Neuronal stem cell (in vitro differentiated cells): ENCODE data around the gene MEF2C.
"Not testable (repeated sequence)": the region's sequence is repeated elsewhere in the genome, so short reads cannot be mapped to it uniquely, and the experiment has no call there.

Source experiments
- DNase-seq: peaks from one replicate; pipeline ENCODE4 v3.0.0-alpha.2; 2013; ENCODE audit warnings: low spot score
- H2AFZ ChIP-seq: one replicate; pipeline ENCODE4 v1.6.1; 2013; ENCODE audit warnings: mild to moderate bottlenecking, low read length, inconsistent platforms
- H2AK5ac ChIP-seq: 2 replicates; pipeline ENCODE4 v1.6.1; 2013; ENCODE audit warnings: low read depth, mild to moderate bottlenecking, inconsistent platforms, low read length, moderate library complexity, mixed read lengths
- H2BK120ac ChIP-seq: 2 replicates; pipeline ENCODE4 v1.6.1; 2013; ENCODE audit warnings: low read depth, mild to moderate bottlenecking, inconsistent platforms, low read length, moderate library complexity, mixed read lengths
- H2BK12ac ChIP-seq: one replicate; pipeline ENCODE4 v1.6.1; 2013; ENCODE audit warnings: low read length, inconsistent platforms
- H2BK15ac ChIP-seq: 2 replicates; pipeline ENCODE4 v1.6.1; 2013; ENCODE audit warnings: mild to moderate bottlenecking, low read length, inconsistent platforms, mixed read lengths
- H2BK5ac ChIP-seq: one replicate; pipeline ENCODE4 v1.6.1; 2013; ENCODE audit warnings: inconsistent platforms, mild to moderate bottlenecking, low read length, moderate library complexity
- H3K14ac ChIP-seq: one replicate; pipeline ENCODE4 v1.6.1; 2013; ENCODE audit warnings: low read length, inconsistent platforms
- H3K18ac ChIP-seq: 2 replicates; pipeline ENCODE4 v1.6.1; 2013; ENCODE audit warnings: low read length, inconsistent platforms
- H3K23ac ChIP-seq: 2 replicates; pipeline ENCODE4 v1.6.1; 2013; ENCODE audit warnings: low read depth, mild to moderate bottlenecking, mixed read lengths, low read length, inconsistent platforms; ENCODE audit not compliant: poor library complexity
- H3K27ac ChIP-seq: replicated peaks from 3 replicates; pipeline ENCODE4 v1.5.1; 2013; ENCODE audit warnings: low read length, inconsistent platforms
- H3K27me3 ChIP-seq, 3 experiments: 2 replicates each; pipeline ENCODE4 v1.6.1; 2013; ENCODE audit warnings: low read length in 3 of 3, mild to moderate bottlenecking in 2 of 3, inconsistent platforms in 1 of 3, low read depth in 1 of 3, mixed read lengths in 1 of 3, moderate library complexity in 1 of 3; ENCODE audit not compliant: control insufficient read depth in 3 of 3, insufficient read depth in 3 of 3
- H3K36me3 ChIP-seq, 2 donors: replicated peaks in 1 of 2; 2 replicates each; pipeline ENCODE4 v1.6.1; 2013; ENCODE audit warnings: low read length in 2 of 2; ENCODE audit not compliant: control insufficient read depth in 2 of 2, insufficient read depth in 2 of 2
- H3K4ac ChIP-seq: 2 replicates; pipeline ENCODE4 v1.6.1; 2013; ENCODE audit warnings: inconsistent platforms, mild to moderate bottlenecking, low read length, moderate library complexity
- H3K4me1 ChIP-seq, 2 donors: 1 replicate in 1 of 2; 2 replicates in 1 of 2; pipeline ENCODE4 v1.6.1; 2013; ENCODE audit warnings: low read length in 2 of 2, low read depth in 1 of 2; ENCODE audit not compliant: control insufficient read depth in 2 of 2, insufficient read depth in 1 of 2
- H3K4me2 ChIP-seq: one replicate; pipeline ENCODE4 v1.6.1; 2013; ENCODE audit warnings: mild to moderate bottlenecking, low read length, inconsistent platforms; ENCODE audit not compliant: insufficient read depth, poor library complexity, severe bottlenecking
- H3K4me3 ChIP-seq, 2 donors: 2 replicates each; pipeline ENCODE4 v1.5.1; 2013; ENCODE audit warnings: low read length in 2 of 2, mild to moderate bottlenecking in 2 of 2, inconsistent platforms in 1 of 2, moderate library complexity in 1 of 2
- H3K79me1 ChIP-seq: one replicate; pipeline ENCODE4 v1.6.1; 2013; ENCODE audit warnings: low read depth, mild to moderate bottlenecking, inconsistent platforms, low read length, moderate library complexity
- H3K9ac ChIP-seq: one replicate; pipeline ENCODE4 v1.6.1; 2013; ENCODE audit warnings: mild to moderate bottlenecking, low read depth, low read length, inconsistent platforms; ENCODE audit not compliant: poor library complexity
- H3K9me3 ChIP-seq, 2 donors: replicated peaks in 1 of 2; 2 replicates each; pipeline versions ENCODE3 to v1.6.1; 2013; ENCODE audit warnings: low read length in 2 of 2, mild to moderate bottlenecking in 2 of 2, inconsistent platforms in 1 of 2, low read depth in 1 of 2, mixed read lengths in 1 of 2, moderate library complexity in 1 of 2; ENCODE audit not compliant: control insufficient read depth in 2 of 2, insufficient read depth in 1 of 2
- H4K8ac ChIP-seq: one replicate; pipeline ENCODE4 v1.6.1; 2013; ENCODE audit warnings: low read depth, mild to moderate bottlenecking, inconsistent platforms, low read length, moderate library complexity
- H4K91ac ChIP-seq: one replicate; pipeline ENCODE4 v1.6.1; 2013; ENCODE audit warnings: low read length, low read depth, mild to moderate bottlenecking, inconsistent platforms; ENCODE audit not compliant: poor library complexity
- WGBS, 2 donors: extraction: QIAGEN DNeasy Blood & Tissue Kit; methylation state at CpG; one replicate each; pipeline ENCODE4 v1.1.7; 2013; ENCODE audit warnings: missing lambda C conversion rate in 2 of 2, mixed read lengths in 1 of 2; ENCODE audit not compliant: insufficient read length in 2 of 2, insufficient replicate concordance in 1 of 2; ENCODE audit errors: extremely low coverage in 2 of 2; 5-methylcytosine and 5-hydroxymethylcytosine counted together

Gene MEF2C

DNA sequence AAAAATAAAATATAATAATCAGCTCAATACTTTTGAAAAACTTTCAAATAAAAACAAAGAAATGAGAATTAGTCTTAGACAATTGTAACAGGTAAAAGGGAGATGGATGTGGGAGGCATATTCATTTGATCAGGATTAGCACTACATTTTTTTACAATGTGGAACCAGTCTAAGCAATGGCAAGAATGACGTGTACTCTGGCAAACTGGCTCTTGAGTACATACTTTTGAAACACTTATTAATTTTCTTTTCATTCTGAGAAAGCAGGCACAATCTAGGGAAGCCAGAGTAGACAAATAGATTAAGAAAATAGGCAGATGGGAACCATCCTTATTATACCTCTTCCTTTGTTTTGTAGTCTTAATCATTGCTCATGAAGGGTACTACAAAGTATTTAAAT lies 79.7 kb downstream of the MEF2C start:
- Histone ChIP-seq H3K27ac (no peak overlapping the region), H4K91ac (no peak overlapping the region), H2AK5ac (no peak overlapping the region), H2BK120ac (no peak overlapping the region), H2BK12ac (no peak overlapping the region), H3K4me1 (peaks cover 3 to 7% of the 10 kb centered on the region in 2 donors), H3K27me3 (no peaks in the 10 kb centered on the region), H3K9ac (no peak overlapping the region), H3K23ac (no peak overlapping the region), H3K4me3 (no peak overlapping the region), H3K79me1 (no peaks in the 10 kb centered on the region), H2BK5ac (no peak overlapping the region), H2BK15ac (no peak overlapping the region), H3K9me3 (no peaks in the 10 kb centered on the region), H3K4ac (no peak overlapping the region), H4K8ac (no peak overlapping the region), H3K14ac (no peak overlapping the region), H3K18ac (no peak overlapping the region), H3K36me3 (no peaks in the 10 kb centered on the region), H3K4me2 (no peak overlapping the region), H2AFZ (no peak overlapping the region)
- DNase-seq = no peak
- WGBS, 2 donors = no CpG with 5 or more reads among the region's 1 CpG

DNA sequence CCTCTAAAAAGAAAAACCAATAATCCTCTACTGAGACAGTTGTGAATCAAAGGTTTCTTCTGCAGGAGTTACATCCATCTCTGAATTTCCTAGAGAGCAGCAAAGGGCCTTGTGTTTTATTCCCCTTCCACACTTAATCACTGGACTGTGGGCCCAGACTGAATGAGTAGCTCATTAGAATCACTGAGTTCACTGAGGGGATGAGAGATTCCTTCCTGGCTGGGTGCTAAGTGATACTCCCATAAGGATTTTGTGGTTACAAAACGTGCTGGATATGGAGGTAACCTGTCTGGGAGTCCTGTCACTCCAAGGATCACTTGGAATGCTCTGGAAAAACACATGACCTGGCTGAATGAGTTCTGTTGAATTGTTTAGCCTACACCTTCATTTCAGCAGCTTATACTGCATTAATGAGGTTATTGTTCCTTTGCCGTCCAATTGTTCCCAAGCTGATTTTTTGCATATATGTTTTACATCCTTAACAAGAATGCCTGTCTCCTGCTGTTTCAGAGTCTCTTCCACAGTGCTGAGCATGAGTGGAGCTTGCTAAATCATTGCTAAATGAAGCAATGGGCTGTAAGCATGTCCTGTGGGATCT lies 82.9 kb downstream of the MEF2C start:
- no peak overlapping the region for H2BK15ac ChIP-seq
- no CpG with 5 or more reads among the region's 2 CpGs for WGBS, 2 donors
- no peak overlapping the region for H3K4me3 ChIP-seq
- no peak overlapping the region for H3K14ac ChIP-seq
- no peak overlapping the region for H2AK5ac ChIP-seq
- no peak overlapping the region for H3K4ac ChIP-seq
- no peaks in the 10 kb centered on the region for H3K27me3 ChIP-seq
- H3K18ac ChIP-seq = no peak overlapping the region
- H2BK120ac ChIP-seq = no peak overlapping the region
- H4K91ac ChIP-seq = no peak overlapping the region
- no peak overlapping the region for H3K9ac ChIP-seq
- peaks cover 3 to 7% of the 10 kb centered on the region in 2 donors for H3K4me1 ChIP-seq
- H3K27ac ChIP-seq = no peak overlapping the region
- no peak overlapping the region for H3K23ac ChIP-seq
- H3K9me3 ChIP-seq = no peaks in the 10 kb centered on the region
- H2BK5ac ChIP-seq = no peak overlapping the region
- H3K79me1 ChIP-seq = no peaks in the 10 kb centered on the region
- H2BK12ac ChIP-seq = no peak overlapping the region
- peak overlapping the region; percentile 39 for H2AFZ ChIP-seq
- H3K4me2 ChIP-seq = no peak overlapping the region
- H3K36me3 ChIP-seq = no peaks in the 10 kb centered on the region
- DNase-seq = no peak
- H4K8ac ChIP-seq = no peak overlapping the region

DNA sequence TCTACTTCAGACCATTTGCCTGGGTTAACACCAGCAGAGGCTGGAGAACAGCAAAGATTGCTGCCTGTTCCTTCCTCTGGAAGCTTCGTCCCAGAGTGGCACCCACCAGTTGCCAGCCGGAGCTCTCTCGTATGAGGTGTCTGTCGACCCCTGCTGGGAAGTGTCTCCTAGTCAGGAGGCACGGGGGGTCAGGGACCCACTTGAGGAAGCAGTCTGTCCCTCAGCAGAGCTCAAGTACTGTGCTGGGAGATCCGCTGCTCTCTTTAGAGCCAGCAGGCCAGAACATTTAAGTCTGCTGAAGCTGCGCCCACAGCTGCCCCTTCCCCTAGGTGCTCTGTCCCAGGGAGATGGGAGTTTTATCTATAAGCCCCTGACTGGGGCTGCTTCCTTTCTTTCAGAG lies 84.1 kb downstream of the MEF2C start:
- not testable (repeated sequence) for H3K9me3 ChIP-seq, H4K91ac ChIP-seq, H2AFZ ChIP-seq, H3K4me2 ChIP-seq, H3K36me3 ChIP-seq, H4K8ac ChIP-seq, H3K4me3 ChIP-seq, H3K4me1 ChIP-seq, H3K14ac ChIP-seq, H3K27ac ChIP-seq, H3K27me3 ChIP-seq, H3K79me1 ChIP-seq, H3K23ac ChIP-seq, H2AK5ac ChIP-seq, H3K9ac ChIP-seq, DNase-seq, H2BK12ac ChIP-seq, H3K18ac ChIP-seq, H2BK120ac ChIP-seq, H3K4ac ChIP-seq, H2BK15ac ChIP-seq, H2BK5ac ChIP-seq
- WGBS, 2 donors = no CpG with 5 or more reads among the region's 7 CpGs

DNA sequence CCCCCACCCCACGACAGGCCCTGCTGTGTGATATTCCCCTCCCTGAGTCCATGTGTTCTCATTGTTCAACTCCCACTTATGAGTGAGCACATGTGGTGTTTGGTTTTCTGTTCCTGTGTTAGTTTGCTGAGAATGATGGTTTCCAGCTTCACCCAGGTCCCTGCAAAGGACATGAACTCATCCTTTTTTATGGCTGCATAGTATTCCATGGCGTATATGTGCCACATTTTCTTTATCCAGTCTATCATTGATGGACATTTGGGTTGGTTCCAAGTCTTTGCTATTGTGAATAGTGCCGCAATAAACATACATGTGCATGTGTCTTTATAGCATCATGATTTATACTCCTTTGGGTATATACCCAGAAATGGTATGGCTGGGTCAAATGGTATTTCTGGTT lies 89.2 kb downstream of the MEF2C start:
- not testable (repeated sequence) for H3K4me1 ChIP-seq, H3K14ac ChIP-seq, H4K8ac ChIP-seq, H2BK15ac ChIP-seq, DNase-seq, H3K27me3 ChIP-seq, H2AK5ac ChIP-seq, H3K9ac ChIP-seq, H3K36me3 ChIP-seq, H3K79me1 ChIP-seq, H3K23ac ChIP-seq, H2BK5ac ChIP-seq, H3K18ac ChIP-seq, H3K9me3 ChIP-seq, H3K4ac ChIP-seq, H2AFZ ChIP-seq, H3K4me3 ChIP-seq, H3K4me2 ChIP-seq, H3K27ac ChIP-seq, H4K91ac ChIP-seq, H2BK12ac ChIP-seq, H2BK120ac ChIP-seq
- no CpG with 5 or more reads among the region's 3 CpGs for WGBS, 2 donors
